Stimulated activated CD4-positive, alpha-beta T cell treated with anti-CD3 and anti-CD28 coated beads, Interleukin-4, amount 100 ng/mL, for 48 hours (primary cell): ENCODE results near the gene OR8H3.
"Not testable (repeated sequence)": the region's sequence is repeated elsewhere in the genome, so short reads cannot be mapped to it uniquely, and the experiment has no call there.

Experiments
- DNase-seq, 2 donors: peaks; one replicate each; pipeline ENCODE4 v3.0.0-alpha.2; 2020; ENCODE audit warnings: low read depth in 2 of 2

The OR8H3 gene, protein sequence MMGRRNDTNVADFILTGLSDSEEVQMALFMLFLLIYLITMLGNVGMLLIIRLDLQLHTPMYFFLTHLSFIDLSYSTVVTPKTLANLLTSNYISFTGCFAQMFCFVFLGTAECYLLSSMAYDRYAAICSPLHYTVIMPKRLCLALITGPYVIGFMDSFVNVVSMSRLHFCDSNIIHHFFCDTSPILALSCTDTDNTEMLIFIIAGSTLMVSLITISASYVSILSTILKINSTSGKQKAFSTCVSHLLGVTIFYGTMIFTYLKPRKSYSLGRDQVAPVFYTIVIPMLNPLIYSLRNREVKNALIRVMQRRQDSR

GRCh38 chr11:56122073-56122472 lies at the start of gene OR8H3:
Gene OR8H3 (plus strand): TSS chr11:56122373. CDS start chr11:56122373, 0 bp downstream.
- DNase-seq = no peak

DNA sequence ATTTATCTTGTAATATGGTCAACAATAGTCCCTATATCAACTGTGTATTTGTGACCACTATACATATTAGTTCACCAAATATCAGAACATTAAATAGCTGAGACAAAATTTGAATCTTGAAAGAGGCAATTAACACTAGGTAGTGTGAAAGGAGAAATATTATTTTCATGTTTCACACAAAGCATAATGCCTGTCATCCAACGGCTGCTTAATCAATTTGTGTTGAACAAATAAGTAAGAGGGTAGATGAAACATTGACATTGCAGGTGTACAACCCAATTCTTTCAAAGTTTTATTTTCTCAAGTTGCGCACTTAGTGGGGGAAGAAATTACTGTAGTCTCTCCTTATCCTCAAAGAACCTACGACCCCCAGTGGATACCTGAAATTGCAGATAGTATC lies 32.5 kb upstream of the OR8H3 start:
- no peak for DNase-seq

- no peak for DNase-seq
Measured at GRCh38 chr11:56093008-56093407, 29.2 kb upstream of the OR8H3 start, which contains the start of gene OR8I2. Gene OR8I2 (plus strand): TSS chr11:56093308. CDS start chr11:56093308, 0 bp downstream.

GRCh38 chr11:56103210-56103737 lies 18.9 kb upstream of the OR8H3 start, which contains the start of gene OR8H2:
Gene OR8H2 (plus strand): TSS chr11:56103687. CDS start chr11:56105043, 1,356 bp downstream.
- no peak for DNase-seq

DNA sequence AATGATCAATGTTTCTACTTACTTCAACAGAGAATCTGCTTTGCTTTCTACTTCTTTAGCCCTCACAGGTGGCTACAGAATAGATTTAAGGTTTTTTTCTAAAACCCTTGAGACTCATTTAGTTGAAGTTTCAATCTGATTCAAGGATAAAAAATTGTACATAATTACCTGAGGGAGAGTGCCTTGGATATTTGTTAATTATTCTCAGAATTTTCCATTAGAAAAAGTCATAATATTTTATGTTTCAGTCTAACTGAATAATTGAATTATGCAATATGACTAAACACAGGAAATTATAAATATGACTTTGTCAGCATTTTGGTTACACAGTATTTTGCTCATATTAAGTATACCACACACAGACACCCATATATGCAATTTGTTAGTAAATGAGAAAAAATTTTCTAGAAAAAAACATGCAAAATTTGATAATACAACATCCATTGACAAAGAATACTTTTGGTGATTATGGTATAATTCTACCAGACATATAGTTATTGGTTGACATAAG lies 18.0 kb downstream of the OR8H3 start, which contains the start of gene OR8J3:
Gene OR8J3 (minus strand): TSS at position 51 of the 511 bp plus-strand sequence. CDS start 2,483 bp downstream, outside the sequence.
- DNase-seq = no peak

GRCh38 chr11:56143681-56144080 lies 21.5 kb downstream of the OR8H3 start:
- not testable (repeated sequence) for DNase-seq

- no peak for DNase-seq
Measured at GRCh38 chr11:56151376-56151775, 29.2 kb downstream of the OR8H3 start.

DNA sequence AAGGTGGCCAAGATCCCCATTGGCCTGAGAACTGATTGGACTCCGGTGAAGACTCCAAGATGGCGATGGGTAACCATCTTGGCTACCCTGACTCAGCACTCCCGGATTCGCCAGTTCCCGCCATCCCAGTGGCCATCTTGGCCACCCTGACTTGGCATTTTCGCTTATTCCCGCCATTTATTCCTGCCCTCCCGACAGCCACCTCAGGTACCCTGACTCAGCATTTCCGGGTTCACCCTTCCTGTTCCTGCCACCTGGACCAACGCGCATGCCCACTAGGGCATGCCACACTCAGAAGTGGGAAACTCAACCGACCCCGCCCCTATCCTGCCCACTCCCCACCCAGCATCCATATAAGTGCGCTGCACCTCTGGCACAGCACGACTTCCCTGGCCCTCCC lies 30.2 kb downstream of the OR8H3 start:
- DNase-seq = no peak

DNA sequence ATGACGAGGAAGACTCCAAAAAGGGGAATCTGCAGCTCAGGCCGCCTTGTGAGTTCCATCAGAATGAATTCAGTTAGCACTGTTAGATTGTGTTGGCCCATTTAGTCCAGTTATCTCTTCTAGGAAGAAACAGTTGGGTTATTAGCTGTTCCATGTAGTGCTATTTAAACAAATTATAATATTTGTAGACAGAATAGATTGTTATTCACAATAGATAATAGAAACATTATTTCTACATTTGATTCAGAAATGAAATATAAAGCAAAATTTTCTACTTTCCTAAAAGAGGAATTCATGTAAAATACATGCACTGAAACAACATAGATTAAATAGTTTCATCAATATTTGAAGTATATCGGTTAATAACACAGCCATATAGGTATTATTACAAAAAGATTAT lies 38.0 kb downstream of the OR8H3 start, which contains the start of gene OR8K5:
Gene OR8K5 (minus strand): TSS at position 101 of the 400 bp plus-strand sequence. CDS start 0 bp downstream, at position 101.
- DNase-seq = no peak

DNA sequence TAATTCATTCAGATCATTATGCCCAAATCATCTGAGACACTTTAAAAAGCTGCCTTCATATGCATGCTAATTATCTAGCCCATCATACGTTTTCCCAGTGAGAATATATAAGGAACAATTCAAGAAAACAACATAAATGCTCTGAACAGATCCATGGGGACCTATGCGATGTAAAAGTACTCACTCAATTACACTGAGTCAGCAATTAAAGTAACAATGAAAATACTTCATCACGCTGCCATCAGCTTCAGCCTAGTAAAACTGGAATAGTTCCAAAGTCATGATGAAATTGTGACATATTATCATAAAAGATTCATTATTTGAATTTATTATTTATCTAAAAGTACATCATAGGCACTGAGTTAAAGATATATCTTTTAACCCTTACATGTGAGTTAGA lies 41.6 kb downstream of the OR8H3 start:
- DNase-seq = no peak

- no peak for DNase-seq
Measured at GRCh38 chr11:56172256-56172830, 50.2 kb downstream of the OR8H3 start.
